ENCODE data around the gene CCNE1. TPM values are rescaled to one million over a fixed set of nuclear protein-coding genes. Genes with fewer than 3 reads are reported as not detected.

Gene CCNE1
- total and polyA plus RNA-seq, 10 of the 15 experiments (the other 5 are each of a cell fraction or from before 2014, with no cell fraction given): 6.3 to 44.2 (median 35.8) TPM

- ATAC-seq (no peak), FAIRE-seq (no peak), DNase-seq (ENCODE audit: low read depth, low spot score) (no peak)
- Histone ChIP-seq H3K36me3 (ENCODE audit: control insufficient read depth in 2 of 2, insufficient read depth in 2 of 2, low read length in 1 of 2) (no peaks in the 10 kb centered on the region), H3K9ac (ENCODE audit: control insufficient read depth, insufficient read depth, low read length) (no peak overlapping the region), H3K27me3 (replicated peaks in 1 of 2; ENCODE audit: control insufficient read depth in 2 of 2, insufficient read depth in 2 of 2, low read length in 1 of 2) (no peaks in the 10 kb centered on the region; a peak in 1 of 4 replicates), H3K4me1 (ENCODE audit: control insufficient read depth, insufficient read depth, low read length) (no peaks in the 10 kb centered on the region), H3K79me2 (ENCODE audit: control insufficient read depth, insufficient read depth, low read length) (no peaks in the 10 kb centered on the region), H3K4me3 (no peak overlapping the region), H2AFZ (ENCODE audit: control insufficient read depth, low read depth, low read length) (no peak overlapping the region), H3K27ac (ENCODE audit: control insufficient read depth, insufficient read depth) (no peak overlapping the region), H3K4me2 (ENCODE audit: control insufficient read depth, insufficient read depth) (no peak overlapping the region), H3K9me3 (replicated peaks; ENCODE audit: control insufficient read depth, insufficient read depth, low read length) (peaks cover 3% of the 10 kb centered on the region; the same call in 2 of the 3 replicates), H4K20me1 (ENCODE audit: control insufficient read depth, insufficient read depth) (no peaks in the 10 kb centered on the region)
- TF ChIP-seq TCF3 (IDR thresholded peaks at IDR 0.05; ENCODE audit: borderline replicate concordance, insufficient read depth, low read depth, low read length) (no peak), ELK1 (IDR thresholded peaks at IDR 0.05; ENCODE audit: low read depth, low read length) (no peak), TBL1XR1 (IDR thresholded peaks at IDR 0.05; ENCODE audit: low read depth, low read length) (no peak), WRNIP1 (IDR thresholded peaks at IDR 0.05; ENCODE audit: borderline replicate concordance, low read depth, low read length) (no peak), SPI1 (IDR thresholded peaks at IDR 0.05; ENCODE audit: borderline replicate concordance, insufficient read depth, low read depth, low read length) (no peak), POLR2AphosphoS2 (IDR thresholded peaks at IDR 0.05; ENCODE audit: low read depth, low read length) (no peak), SRF (IDR thresholded peaks at IDR 0.05; ENCODE audit: low read depth in 2 of 2, low read length in 2 of 2) (no peak), NR2C2 (IDR thresholded peaks at IDR 0.05; ENCODE audit: borderline replicate concordance, control insufficient read depth, insufficient read length, low read depth) (no peak), YBX1 (IDR thresholded peaks at IDR 0.05) (no peak), POLR2AphosphoS5 (IDR thresholded peaks at IDR 0.05; ENCODE audit: low read length) (no peak), HDAC2 (IDR thresholded peaks at IDR 0.05) (no peak), BACH1 (IDR thresholded peaks at IDR 0.05; ENCODE audit: borderline replicate concordance) (no peak), TAF1 (IDR thresholded peaks at IDR 0.05; ENCODE audit: borderline replicate concordance, low read depth, low read length) (no peak), IKZF1 (conservative IDR thresholded peaks at IDR 0.05) (no peak), CTCF (IDR thresholded peaks at IDR 0.05 in 2 of 3, conservative IDR thresholded peaks at IDR 0.05 in 1 of 3; ENCODE audit: control insufficient read depth in 2 of 3, extremely low read depth in 1 of 3, insufficient read depth in 1 of 3, low read depth in 3 of 3, low read length in 3 of 3) (no peak), SREBF1 (IDR thresholded peaks at IDR 0.05; ENCODE audit: low read length) (no peak), STAT3 (IDR thresholded peaks at IDR 0.05; ENCODE audit: low read depth, low read length) (no peak), ZBTB33 (IDR thresholded peaks at IDR 0.05) (no peak)
- ChIA-PET POLR2A (interaction anchor here (0.6 kb wide), 1 partner anchor 59 kb away, joined by 5 read pairs; no protein-coding TSS in a partner anchor), CTCF (interaction anchor here (1.0 kb wide), 1 partner anchor 16 kb away, joined by 3 read pairs; no protein-coding TSS in a partner anchor), RAD21 (ENCODE audit: unreplicated experiment) (no interaction called here), SMC1A (ENCODE audit: uncharacterized antibody, unreplicated experiment) (no interaction called here)
- 48% methylated on average over 5 of the region's 5 CpGs for WGBS (ENCODE audit: insufficient coverage, insufficient replicate concordance, low lambda C conversion rate, missing lambda C conversion rate)
- no TSS peak for BruUV-seq (replicated peaks)
- in situ Hi-C loops (cut with MboI) (no loop called here), intact Hi-C loops (cut with micrococcal nuclease; ENCODE audit: unreplicated experiment) (no loop called here)
Measured at GRCh38 chr19:29866011-29866410, 54.2 kb downstream of the CCNE1 start.
